IMR-90 (cell line): ENCODE measurements around the gene KRT86. TPM values are rescaled to one million over a fixed set of nuclear protein-coding genes. Genes with fewer than 3 reads are reported as not detected.
A peak's percentile ranks its signal among the peaks of the same experiment; 100 is the strongest.

Experiments used
- ATAC-seq: fragments of 200-7000 bp; cut with Tn5 transposase; 2 replicates; pipeline ENCODE4 v1.9.1; 2020; ENCODE audit warnings: low read depth, mild to moderate bottlenecking, moderate library complexity
- BruUV-seq: library from RNA; stranded (reverse); fragments of 400-500 nt; replicated peaks from 2 replicates; lab custom pipeline; 2021; lab: Mats Ljungman, UMichigan
- CTCF ChIA-PET: fragments of 300-600 bp; formaldehyde crosslinking; extraction: SDS; loops from one replicate; lab custom pipeline; 2021; ENCODE audit warnings: antibody characterized with exemption; lab: Yijun Ruan, JAX
- POLR2A ChIA-PET: fragments of 300-600 bp; sonication (Branson Sonifier 250); formaldehyde crosslinking; loops from one replicate; lab custom pipeline; 2022; ENCODE audit warnings: antibody characterized with exemption; ENCODE audit not compliant: unreplicated experiment; lab: Charles Lee
- DNase-seq: peaks from one replicate; pipeline ENCODE4 v3.0.0; 2013
- H2AFZ ChIP-seq: replicated peaks from 2 replicates; pipeline ENCODE3; 2013; ENCODE audit warnings: low read length, mild to moderate bottlenecking; ENCODE audit not compliant: poor library complexity
- H2AK5ac ChIP-seq: 2 replicates; pipeline ENCODE4 v1.6.1; 2013; ENCODE audit warnings: low read depth, low read length, inconsistent platforms
- H2AK9ac ChIP-seq: replicated peaks from 2 replicates; pipeline ENCODE3; 2013; ENCODE audit warnings: mild to moderate bottlenecking, low read depth, low read length, moderate library complexity; ENCODE audit not compliant: poor library complexity
- H2BK120ac ChIP-seq: 2 replicates; pipeline ENCODE4 v1.6.1; 2013; ENCODE audit warnings: low read depth, low read length, inconsistent platforms
- H2BK15ac ChIP-seq: 3 replicates; pipeline ENCODE4 v1.6.1; 2013; ENCODE audit warnings: low read depth, low read length, inconsistent platforms
- H2BK20ac ChIP-seq: 2 replicates; pipeline ENCODE4 v1.6.1; 2013; ENCODE audit warnings: low read depth, mild to moderate bottlenecking, inconsistent platforms, low read length, moderate library complexity
- H2BK5ac ChIP-seq: 2 replicates; pipeline ENCODE4 v1.6.1; 2013; ENCODE audit warnings: mild to moderate bottlenecking, low read depth, low read length, inconsistent platforms; ENCODE audit not compliant: poor library complexity, severe bottlenecking
- H3K14ac ChIP-seq: replicated peaks from 2 replicates; pipeline ENCODE4 v1.6.1; 2013; ENCODE audit warnings: low read depth, low read length, inconsistent platforms
- H3K18ac ChIP-seq: 2 replicates; pipeline ENCODE4 v1.6.1; 2013; ENCODE audit warnings: low read depth, low read length, control low read depth
- H3K23ac ChIP-seq: 2 replicates; pipeline ENCODE4 v1.6.1; 2013; ENCODE audit warnings: low read depth, low read length, inconsistent platforms
- H3K27ac ChIP-seq: 2 replicates; pipeline ENCODE4 v1.5.1; 2013; ENCODE audit warnings: mild to moderate bottlenecking, control low read depth, low read length; ENCODE audit not compliant: insufficient read depth
- H3K27me3 ChIP-seq: 2 replicates; pipeline ENCODE4 v1.6.1; 2013; ENCODE audit warnings: low read length; ENCODE audit not compliant: control insufficient read depth, insufficient read depth
- H3K36me3 ChIP-seq: 2 replicates; pipeline ENCODE4 v1.6.1; 2013; ENCODE audit warnings: low read length, mixed read lengths; ENCODE audit not compliant: control insufficient read depth, insufficient read depth
- H3K4ac ChIP-seq: 2 replicates; pipeline ENCODE4 v1.6.1; 2013; ENCODE audit warnings: low read depth, low read length, inconsistent platforms
- H3K4me1 ChIP-seq: 2 replicates; pipeline ENCODE4 v1.6.1; 2013; ENCODE audit warnings: low read length, mixed read lengths; ENCODE audit not compliant: control insufficient read depth, insufficient read depth
- H3K4me2 ChIP-seq: 2 replicates; pipeline ENCODE4 v1.6.1; 2013; ENCODE audit warnings: low read depth, mild to moderate bottlenecking, control low read depth, low read length, moderate library complexity
- H3K4me3 ChIP-seq: 2 replicates; pipeline ENCODE4 v1.5.1; 2013; ENCODE audit warnings: low read depth, mild to moderate bottlenecking, control low read depth, low read length, moderate library complexity; ENCODE audit not compliant: insufficient read depth
- H3K56ac ChIP-seq: 2 replicates; pipeline ENCODE4 v1.6.1; 2013; ENCODE audit warnings: low read length, inconsistent platforms; ENCODE audit not compliant: insufficient read depth; ENCODE audit errors: extremely low read depth
- H3K79me1 ChIP-seq, 2 experiments: 2 replicates each; pipeline ENCODE4 v1.6.1; 2013; ENCODE audit warnings: low read length in 2 of 2, inconsistent platforms in 1 of 2, low read depth in 1 of 2
- H3K9ac ChIP-seq: 2 replicates; pipeline ENCODE4 v1.6.1; 2013; ENCODE audit warnings: low read depth, low read length, control low read depth
- H3K9me1 ChIP-seq: 2 replicates; pipeline ENCODE4 v1.6.1; 2013; ENCODE audit warnings: low read length, inconsistent platforms; ENCODE audit not compliant: insufficient read depth
- H3K9me3 ChIP-seq: 2 replicates; pipeline ENCODE4 v1.6.1; 2013; ENCODE audit warnings: low read length; ENCODE audit not compliant: control insufficient read depth, insufficient read depth
- H4K20me1 ChIP-seq: 2 replicates; pipeline ENCODE4 v1.6.1; 2013; ENCODE audit warnings: low read length, inconsistent platforms; ENCODE audit not compliant: insufficient read depth
- H4K5ac ChIP-seq: 2 replicates; pipeline ENCODE4 v1.6.1; 2013; ENCODE audit warnings: mild to moderate bottlenecking, low read depth, low read length, control low read depth
- H4K8ac ChIP-seq, 2 experiments: 2 replicates each; pipeline ENCODE4 v1.6.1; 2013; ENCODE audit warnings: low read depth in 2 of 2, low read length in 2 of 2, control low read depth in 1 of 2, inconsistent platforms in 1 of 2
- H4K91ac ChIP-seq: 2 replicates; pipeline ENCODE4 v1.6.1; 2013; ENCODE audit warnings: low read depth, low read length, inconsistent platforms; ENCODE audit not compliant: insufficient read depth
- BHLHE40 ChIP-seq: fragments of 150-350 bp; IDR thresholded peaks from 2 replicates; pipeline ENCODE4 v1.6.1; 2016; ENCODE audit warnings: mild to moderate bottlenecking, low read depth, low read length
- CEBPB ChIP-seq: IDR thresholded peaks from 2 replicates; pipeline ENCODE4 v1.6.1; 2012; ENCODE audit warnings: low read depth, low read length, improper control_type of control experiment
- CHD1 ChIP-seq: IDR thresholded peaks from 2 replicates; pipeline ENCODE4 v1.6.1; 2012; ENCODE audit warnings: low read depth, low read length, improper control_type of control experiment
- ELK1 ChIP-seq: fragments of 150-350 bp; IDR thresholded peaks from 2 replicates; pipeline ENCODE4 v1.6.1; 2016; ENCODE audit warnings: low read depth, mild to moderate bottlenecking, low read length, moderate library complexity, borderline replicate concordance
- MAFK ChIP-seq: IDR thresholded peaks from 2 replicates; pipeline ENCODE4 v1.6.1; 2012; ENCODE audit warnings: low read depth, low read length, improper control_type of control experiment
- MAZ ChIP-seq: IDR thresholded peaks from 2 replicates; pipeline ENCODE4 v1.6.1; 2012; ENCODE audit warnings: low read depth, mild to moderate bottlenecking, low read length, improper control_type of control experiment, moderate library complexity, borderline replicate concordance
- MXI1 ChIP-seq: IDR thresholded peaks from 2 replicates; pipeline ENCODE4 v1.6.1; 2012; ENCODE audit warnings: low read depth, mild to moderate bottlenecking, low read length, moderate library complexity, borderline replicate concordance
- NFE2L2 ChIP-seq: fragments of 150-350 bp; IDR thresholded peaks from 2 replicates; pipeline ENCODE4 v1.6.1; 2016; ENCODE audit warnings: low read depth, mild to moderate bottlenecking, low read length
- POLR2A ChIP-seq: IDR thresholded peaks from 2 replicates; pipeline ENCODE4 v1.6.1; 2012; ENCODE audit warnings: mild to moderate bottlenecking, low read depth, low read length
- RAD21 ChIP-seq: IDR thresholded peaks from 2 replicates; pipeline ENCODE4 v1.6.1; 2012; ENCODE audit warnings: low read length, improper control_type of control experiment
- RCOR1 ChIP-seq: IDR thresholded peaks from 2 replicates; pipeline ENCODE4 v1.6.1; 2012; ENCODE audit warnings: mild to moderate bottlenecking, low read length, improper control_type of control experiment; ENCODE audit not compliant: insufficient replicate concordance
- RFX5 ChIP-seq: IDR thresholded peaks from 2 replicates; pipeline ENCODE4 v1.8.0; 2012; ENCODE audit warnings: low read depth, mild to moderate bottlenecking, low read length, moderate library complexity
- SMC3 ChIP-seq: fragments of 150-350 bp; IDR thresholded peaks from 2 replicates; pipeline ENCODE4 v1.6.1; 2016; ENCODE audit warnings: low read depth, mild to moderate bottlenecking, antibody characterized with exemption, low read length, moderate library complexity
- USF2 ChIP-seq: fragments of 150-350 bp; IDR thresholded peaks from 2 replicates; pipeline ENCODE4 v1.6.1; 2017; ENCODE audit warnings: mild to moderate bottlenecking, antibody characterized with exemption, low read length, low read depth
- WGBS, 2 experiments: methylation state at CpG; one replicate each; pipeline versions ENCODE4 v1.1.5 to v1.1.7; 2013; ENCODE audit warnings: missing lambda C conversion rate in 2 of 2; ENCODE audit not compliant: insufficient read length in 1 of 2; ENCODE audit errors: extremely low coverage in 2 of 2; 5-methylcytosine and 5-hydroxymethylcytosine counted together
- dilution Hi-C: fragments of 300-500 bp; cut with HindIII; formaldehyde crosslinking; loops from one replicate; pipeline ENCODE4 v1.14.3; 2018; ENCODE audit warnings: low sequenced_read_pairs; ENCODE audit not compliant: unreplicated experiment
- in situ Hi-C: fragments of 300-500 bp; cut with MboI; formaldehyde crosslinking; loops from 3 replicates; pipeline ENCODE4 v1.14.3; 2019; ENCODE audit warnings: low sequenced_read_pairs, inconsistent platforms, mixed read lengths
- intact Hi-C: fragments of 100-400 bp; cut with micrococcal nuclease; formaldehyde crosslinking; loops from 2 replicates; pipeline ENCODE4 v1.10.0; 2022
- polyA plus RNA-seq, 3 experiments: library from polyadenylated mRNA; depleted of rRNA; stranded (reverse); fragments of >200 nt; gene quantifications; 2 replicates each; pipeline ENCODE4 v1.2.3, GENCODE V29; 2012; ENCODE audit warnings: low replicate concordance in 1 of 3
- total RNA-seq: library from RNA; depleted of rRNA; stranded (reverse); fragments of >200 nt; gene quantifications from 2 replicates; pipeline ENCODE4 v1.2.3, GENCODE V29; 2012
- TF ChIP-seq, protein P1 (sequence below): conservative IDR thresholded peaks from 2 replicates; pipeline ENCODE4 v1.5.1; 2012; ENCODE audit warnings: mild to moderate bottlenecking, low read depth, low read length, improper control_type of control experiment

The KRT86 gene
- total and polyA plus RNA-seq, 2 of the 4 experiments (the other 2 are of a cell fraction): not detected

DNA sequence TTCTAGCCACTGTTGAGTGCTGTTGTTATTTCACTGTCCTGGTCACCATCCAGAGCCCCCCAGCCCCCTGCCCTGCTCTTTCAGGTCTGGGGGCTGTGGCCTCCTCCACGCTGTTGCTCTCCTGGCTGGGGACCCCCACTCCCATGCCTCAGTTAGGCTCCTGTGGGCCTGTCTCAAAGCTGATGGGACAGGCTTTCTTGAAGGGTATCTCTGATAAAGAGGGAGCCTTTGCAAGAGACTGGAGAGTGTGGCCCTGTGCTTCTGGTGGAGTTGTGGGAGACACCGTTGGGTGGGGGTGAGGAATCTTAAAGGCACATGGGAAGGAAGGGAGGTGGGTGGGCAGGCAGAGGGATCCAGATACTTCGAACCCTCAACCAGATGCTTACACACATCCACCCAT is 12.2 kb upstream of the KRT86 start:
- DNase-seq (no peak), ATAC-seq (no peak)
- ChIA-PET POLR2A (no interaction called here), CTCF (no interaction called here)
- Histone ChIP-seq H3K9me3 (0 out of 2 replicates have a peak, but pooled peaks cover 2% of the 10 kb centered on the region), H3K36me3 (no peaks in the 10 kb centered on the region), H3K56ac (no peak overlapping the region), H3K14ac (no peak overlapping the region), H2BK15ac (no peak overlapping the region), H4K20me1 (no peaks in the 10 kb centered on the region), H2AFZ (no peak overlapping the region), H2BK5ac (no peak overlapping the region), H3K9me1 (peaks cover 10% of the 10 kb centered on the region), H2BK120ac (no peak overlapping the region), H3K27ac (no peak overlapping the region), H2BK20ac (0 out of 2 replicates have a peak overlapping the region, but pooled peaks have one; percentile 10), H4K8ac (no peak overlapping the region), H3K27me3 (peaks cover 18% of the 10 kb centered on the region), H3K4me2 (no peak overlapping the region), H4K91ac (no peak overlapping the region), H3K4me1 (peaks cover 14% of the 10 kb centered on the region), H3K4me3 (no peak overlapping the region), H3K4ac (no peak overlapping the region), H2AK9ac (no peak overlapping the region), H2AK5ac (no peak overlapping the region), H3K23ac (no peak overlapping the region), H3K79me1 (no peaks in the 10 kb centered on the region), H3K18ac (no peak overlapping the region), H3K9ac (no peak overlapping the region), H4K5ac (no peak overlapping the region)
- dilution Hi-C loops: no loop called here
- in situ Hi-C loops: no loop called here
- WGBS, 2 experiments: no CpG with 5 or more reads among the region's 3 CpGs
- TF ChIP-seq POLR2A (no peak), RFX5 (no peak), MXI1 (no peak), MAFK (no peak), MAZ (no peak), CEBPB (no peak), RAD21 (no peak), BHLHE40 (no peak), USF2 (no peak), ELK1 (no peak), SMC3 (no peak), CHD1 (no peak), NFE2L2 (no peak), RCOR1 (no peak)
- TF ChIP-seq, protein P1, sequence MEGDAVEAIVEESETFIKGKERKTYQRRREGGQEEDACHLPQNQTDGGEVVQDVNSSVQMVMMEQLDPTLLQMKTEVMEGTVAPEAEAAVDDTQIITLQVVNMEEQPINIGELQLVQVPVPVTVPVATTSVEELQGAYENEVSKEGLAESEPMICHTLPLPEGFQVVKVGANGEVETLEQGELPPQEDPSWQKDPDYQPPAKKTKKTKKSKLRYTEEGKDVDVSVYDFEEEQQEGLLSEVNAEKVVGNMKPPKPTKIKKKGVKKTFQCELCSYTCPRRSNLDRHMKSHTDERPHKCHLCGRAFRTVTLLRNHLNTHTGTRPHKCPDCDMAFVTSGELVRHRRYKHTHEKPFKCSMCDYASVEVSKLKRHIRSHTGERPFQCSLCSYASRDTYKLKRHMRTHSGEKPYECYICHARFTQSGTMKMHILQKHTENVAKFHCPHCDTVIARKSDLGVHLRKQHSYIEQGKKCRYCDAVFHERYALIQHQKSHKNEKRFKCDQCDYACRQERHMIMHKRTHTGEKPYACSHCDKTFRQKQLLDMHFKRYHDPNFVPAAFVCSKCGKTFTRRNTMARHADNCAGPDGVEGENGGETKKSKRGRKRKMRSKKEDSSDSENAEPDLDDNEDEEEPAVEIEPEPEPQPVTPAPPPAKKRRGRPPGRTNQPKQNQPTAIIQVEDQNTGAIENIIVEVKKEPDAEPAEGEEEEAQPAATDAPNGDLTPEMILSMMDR: no peak
- intact Hi-C loops: no loop called here
- BruUV-seq: no TSS peak
